Naive thymus-derived CD4-positive, alpha-beta T cell (primary cell): Measurements from ENCODE around the gene TM4SF1. TPM values are rescaled to one million over a fixed set of nuclear protein-coding genes. Genes with fewer than 3 reads are reported as not detected.

ENCODE experiments used
- ATAC-seq: fragments of 150-1000 bp; cut with Tn5 transposase; 2 replicates; pipeline ENCODE4 v1.10.0; 2021; ENCODE audit warnings: mild to moderate bottlenecking, moderate library complexity
- CTCF ChIA-PET: fragments of 350-600 bp; sonication (Branson Sonifier 250); formaldehyde crosslinking; loops from one replicate; lab custom pipeline; 2021; ENCODE audit warnings: antibody characterized with exemption; lab: Charles Lee
- POLR2A ChIA-PET: fragments of 350-600 bp; sonication (Branson Sonifier 250); formaldehyde crosslinking; loops from one replicate; lab custom pipeline; 2021; ENCODE audit warnings: antibody characterized with exemption, inconsistent platforms; lab: Charles Lee
- DNase-seq, 9 donors: peaks; one replicate each; pipeline versions ENCODE4 v3.0.0 to v3.0.0-alpha.2; 2020 to 2022; ENCODE audit warnings: mixed read lengths in 1 of 9
- H3K27ac ChIP-seq: one replicate; pipeline ENCODE4 v1.7.0; 2013; ENCODE audit warnings: mild to moderate bottlenecking, low read depth, low read length, moderate library complexity
- H3K27me3 ChIP-seq, 2 donors: one replicate each; pipeline ENCODE4 v1.7.0; 2013; ENCODE audit warnings: low read length in 2 of 2, mild to moderate bottlenecking in 2 of 2, moderate library complexity in 2 of 2; ENCODE audit not compliant: control insufficient read depth in 2 of 2, insufficient read depth in 2 of 2
- H3K36me3 ChIP-seq, 3 experiments: 1 replicate in 2 of 3; 2 replicates in 1 of 3; pipeline ENCODE4 v1.7.0; 2013; ENCODE audit warnings: low read length in 3 of 3, mild to moderate bottlenecking in 3 of 3, moderate library complexity in 1 of 3; ENCODE audit not compliant: insufficient read depth in 3 of 3, control insufficient read depth in 2 of 3
- H3K4me1 ChIP-seq, 2 donors: one replicate each; pipeline ENCODE4 v1.7.0; 2013; ENCODE audit warnings: low read length in 2 of 2, mild to moderate bottlenecking in 2 of 2, moderate library complexity in 1 of 2; ENCODE audit not compliant: control insufficient read depth in 2 of 2, insufficient read depth in 2 of 2
- H3K4me3 ChIP-seq: 2 replicates; pipeline ENCODE4 v1.7.0; 2013; ENCODE audit warnings: mild to moderate bottlenecking, low read length
- H3K9me3 ChIP-seq, 3 experiments: 1 replicate in 2 of 3; 2 replicates in 1 of 3; pipeline ENCODE4 v1.7.0; 2013; ENCODE audit warnings: low read length in 3 of 3; ENCODE audit not compliant: control insufficient read depth in 2 of 3
- H3K27ac Mint-ChIP-seq, 9 donors: one replicate each; pipeline ENCODE4 v1.8.0; 2020 to 2022; ENCODE audit warnings: mixed read lengths in 9 of 9, mild to moderate bottlenecking in 8 of 9, moderate library complexity in 5 of 9, inconsistent platforms in 2 of 9
- H3K27me3 Mint-ChIP-seq, 5 donors: one replicate each; pipeline ENCODE4 v1.8.0; 2021 to 2022; ENCODE audit warnings: mixed read lengths in 5 of 5, mild to moderate bottlenecking in 1 of 5
- H3K36me3 Mint-ChIP-seq, 5 donors: one replicate each; pipeline ENCODE4 v1.8.0; 2020 to 2022; ENCODE audit warnings: mixed read lengths in 5 of 5, mild to moderate bottlenecking in 3 of 5, inconsistent platforms in 1 of 5
- H3K4me1 Mint-ChIP-seq, 7 donors: one replicate each; pipeline ENCODE4 v1.8.0; 2020 to 2022; ENCODE audit warnings: mixed read lengths in 7 of 7, mild to moderate bottlenecking in 3 of 7, inconsistent platforms in 1 of 7
- H3K4me3 Mint-ChIP-seq, 10 donors: one replicate each; pipeline ENCODE4 v1.8.0; 2020 to 2022; ENCODE audit warnings: mild to moderate bottlenecking in 10 of 10, mixed read lengths in 10 of 10, moderate library complexity in 6 of 10, inconsistent platforms in 2 of 10
- H3K9me3 Mint-ChIP-seq, 11 donors: one replicate each; pipeline ENCODE4 v1.8.0; 2020 to 2022; ENCODE audit warnings: mixed read lengths in 11 of 11, mild to moderate bottlenecking in 4 of 11, inconsistent platforms in 1 of 11, moderate library complexity in 1 of 11
- intact Hi-C, 2 donors: fragments of 100-400 bp; cut with micrococcal nuclease; formaldehyde crosslinking; loops; one replicate each; pipeline ENCODE4 v1.15.1; 2023
- polyA plus RNA-seq, 2 donors: library from polyadenylated mRNA; unstranded; fragments of 300-500 nt; fragmentation: Illumina TruSeq; gene quantifications; one replicate each; pipeline ENCODE4 v1.2.3, GENCODE V29; 2021
- total RNA-seq, 6 experiments: library from RNA in 5 of 6; stranded (reverse) in 5 of 6; gene quantifications; 1 replicate in 5 of 6; 2 replicates in 1 of 6; pipeline ENCODE4 v1.2.3 and lab custom pipeline; 2021 to 2026

Gene TM4SF1
- total and polyA plus RNA-seq, 7 experiments from 2014 or later = not detected

DNA sequence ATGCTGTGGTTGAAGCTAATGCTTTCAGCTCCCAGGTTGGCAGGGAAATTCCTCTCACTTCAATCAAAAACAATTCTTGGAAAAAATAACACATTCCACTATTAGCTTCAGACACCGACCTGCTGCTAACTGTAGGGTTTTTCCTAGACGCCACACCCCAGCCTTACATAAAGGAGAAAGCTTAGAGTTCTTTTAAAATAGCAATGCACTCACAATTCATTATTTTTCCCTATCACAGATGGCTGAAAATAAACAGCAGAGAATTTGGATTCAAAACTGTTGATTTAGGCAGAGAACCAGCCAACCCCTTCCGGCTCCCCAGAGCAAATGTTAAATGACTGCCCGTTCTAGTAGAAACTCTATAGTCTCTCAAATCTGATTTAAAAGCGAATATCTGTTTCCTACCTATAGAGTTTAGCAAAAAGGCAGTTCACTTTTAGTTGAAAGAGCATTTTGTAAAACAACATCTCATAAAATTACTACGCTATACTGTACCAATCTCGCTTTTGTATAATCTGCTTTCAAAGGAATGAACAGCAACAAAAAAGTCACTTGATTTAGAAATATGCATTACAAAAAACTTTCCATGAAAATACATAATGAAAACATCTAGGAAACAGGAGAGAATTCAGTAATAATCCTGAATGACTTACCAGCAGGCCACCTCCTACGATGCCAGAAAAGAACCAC is 586 bp downstream of the TM4SF1 start:
- H3K4me1 Mint-ChIP-seq = peaks cover 0 to 2% (median 0%) of the 10 kb centered on the region in 7 donors

DNA sequence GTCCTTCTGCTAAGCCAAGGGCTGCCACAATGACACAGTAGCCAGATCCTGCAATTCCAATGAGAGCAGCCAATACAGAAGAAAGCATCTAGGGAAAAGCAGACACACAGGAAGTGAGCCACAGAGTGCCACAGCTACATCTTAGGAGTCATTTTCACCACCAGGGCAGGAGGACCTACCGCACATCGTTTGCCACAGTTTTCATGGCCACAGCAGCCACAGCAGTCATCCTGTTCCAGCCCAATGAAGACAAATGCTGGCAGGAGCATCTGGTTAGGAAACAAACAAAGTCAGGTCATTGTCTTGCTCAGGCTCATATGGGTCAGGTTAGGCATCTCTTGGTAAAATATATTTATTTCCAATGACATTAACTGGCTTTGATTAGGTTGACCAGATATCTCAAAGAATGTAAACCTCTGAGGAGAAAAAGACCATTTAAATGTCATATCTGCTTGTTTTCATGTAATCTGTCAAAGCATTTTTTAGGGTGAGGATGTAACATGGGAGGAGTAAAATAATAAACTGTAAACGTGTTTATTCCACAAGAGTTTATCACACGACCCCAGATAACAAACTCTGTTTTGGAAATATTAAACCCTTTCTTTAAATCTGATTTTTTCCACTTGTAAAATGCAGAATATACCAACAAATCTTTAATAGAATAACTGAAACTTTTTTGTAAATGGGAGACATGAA is 1.8 kb downstream of the TM4SF1 start:
- Histone ChIP-seq H3K27me3 (no peaks in the 10 kb centered on the region), H3K4me3 (no peak overlapping the region), H3K4me1 (no peaks in the 10 kb centered on the region), H3K27ac (no peak overlapping the region), H3K36me3 (no peaks in the 10 kb centered on the region), H3K9me3 (no peaks in the 10 kb centered on the region)
- Mint-ChIP-seq H3K4me1 (peaks cover 0 to 2% (median 0%) of the 10 kb centered on the region in 7 donors), H3K27me3 (peaks cover 14 to 28% (median 18%) of the 10 kb centered on the region in 5 donors), H3K9me3 (peaks cover 0 to 13% (median 0%) of the 10 kb centered on the region in 11 donors), H3K4me3 (no peak overlapping the region), H3K36me3 (no peaks in the 10 kb centered on the region), H3K27ac (no peak overlapping the region)
- CTCF ChIA-PET = no interaction called here
- POLR2A ChIA-PET = no interaction called here
- ATAC-seq (no peak), DNase-seq (no peak)
- intact Hi-C loops = no loop called here

More for the DNA sequence above, 586 bp downstream of the TM4SF1 start:
- H3K9me3 ChIP-seq = no peaks in the 10 kb centered on the region
- peaks cover 0 to 21% (median 3%) of the 10 kb centered on the region in 11 donors for H3K9me3 Mint-ChIP-seq
- no peak for ATAC-seq
- peaks cover 0 to 7% (median 0%) of the 10 kb centered on the region in 5 donors for H3K36me3 Mint-ChIP-seq
- H3K4me3 ChIP-seq = no peak overlapping the region
- no peak overlapping the region for H3K27ac ChIP-seq
- H3K27me3 Mint-ChIP-seq = peaks cover 11 to 24% (median 14%) of the 10 kb centered on the region in 5 donors
- H3K4me1 ChIP-seq = no peaks in the 10 kb centered on the region
- POLR2A ChIA-PET = no interaction called here
- CTCF ChIA-PET = interaction anchor here (1.0 kb wide), 1 partner anchor 22 kb away, joined by 3 read pairs; no protein-coding TSS in a partner anchor
- H3K27ac Mint-ChIP-seq = peak overlapping the region in 1 of 9 donors; percentile 59
- no peaks in the 10 kb centered on the region for H3K36me3 ChIP-seq
- no peaks in the 10 kb centered on the region for H3K27me3 ChIP-seq
- peak overlapping the region in 1 of 10 donors; percentile 47 for H3K4me3 Mint-ChIP-seq
- no peak for DNase-seq
- intact Hi-C loops = no loop called here

DNA sequence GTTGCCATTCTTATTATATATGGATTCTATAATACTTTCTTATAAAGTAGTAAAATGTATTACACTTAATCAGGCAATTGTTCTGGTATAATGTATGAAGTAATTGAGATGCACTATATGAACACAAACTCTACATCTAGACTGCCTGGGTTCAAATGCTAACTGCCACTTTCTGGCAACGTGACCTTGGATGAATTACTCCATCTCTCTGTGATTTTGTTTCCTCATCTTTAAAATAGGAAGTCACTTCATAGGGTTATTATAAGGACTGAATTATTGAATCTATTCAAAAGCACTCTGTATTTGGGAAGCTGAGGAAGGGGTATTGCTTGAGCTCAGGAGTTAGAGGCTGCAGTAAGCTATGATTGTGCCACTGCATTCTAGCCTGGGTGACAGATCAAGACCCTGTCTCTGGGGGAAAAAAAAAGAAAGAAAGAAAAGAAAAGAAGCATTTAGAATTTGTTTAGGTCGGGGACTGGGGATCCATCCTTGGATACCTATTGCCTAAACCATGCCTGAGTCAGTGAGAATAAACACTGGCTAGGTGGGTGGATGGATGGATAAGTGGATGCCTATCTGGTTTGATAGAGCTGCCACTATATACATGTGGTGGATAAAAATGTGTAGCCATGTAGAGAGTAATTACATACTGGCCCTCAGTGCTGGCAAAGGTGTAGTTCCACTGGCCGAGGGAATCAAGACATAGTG is 2.5 kb downstream of the TM4SF1 start:
- no peak overlapping the region for H3K4me3 ChIP-seq
- DNase-seq = no peak
- peaks cover 0 to 13% (median 0%) of the 10 kb centered on the region in 11 donors for H3K9me3 Mint-ChIP-seq
- no peak overlapping the region for H3K4me3 Mint-ChIP-seq
- no peak overlapping the region for H3K27ac ChIP-seq
- ChIA-PET POLR2A (no interaction called here), CTCF (no interaction called here)
- H3K27ac Mint-ChIP-seq = no peak overlapping the region
- H3K9me3 ChIP-seq = no peaks in the 10 kb centered on the region
- intact Hi-C loops = no loop called here
- H3K4me1 ChIP-seq = no peaks in the 10 kb centered on the region
- peaks cover 0 to 2% (median 0%) of the 10 kb centered on the region in 7 donors for H3K4me1 Mint-ChIP-seq
- no peaks in the 10 kb centered on the region for H3K36me3 Mint-ChIP-seq
- no peak for ATAC-seq
- H3K36me3 ChIP-seq = no peaks in the 10 kb centered on the region
- H3K27me3 Mint-ChIP-seq = peaks cover 14 to 28% (median 19%) of the 10 kb centered on the region in 5 donors
- H3K27me3 ChIP-seq = no peaks in the 10 kb centered on the region

DNA sequence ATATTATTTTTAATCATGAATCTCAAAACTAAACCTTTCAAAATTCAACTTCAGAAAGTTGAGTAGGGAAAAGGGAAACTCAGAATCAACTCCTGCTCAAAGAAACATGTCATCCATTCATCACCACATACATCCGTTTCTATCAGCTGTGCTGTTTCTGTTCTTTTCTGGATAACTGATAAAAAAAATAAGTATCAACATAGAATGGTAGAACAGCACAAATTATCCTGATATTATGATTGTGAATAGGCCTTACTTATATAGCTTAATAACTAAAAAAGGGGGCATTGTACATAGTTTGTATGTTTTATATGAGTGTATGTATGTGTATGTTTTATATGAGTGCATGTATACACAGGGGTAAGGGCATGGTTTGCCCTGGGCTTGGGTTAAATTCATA is 3.1 kb downstream of the TM4SF1 start:
- Mint-ChIP-seq H3K36me3 (no peaks in the 10 kb centered on the region), H3K27me3 (peaks cover 14 to 29% (median 19%) of the 10 kb centered on the region in 5 donors), H3K27ac (no peak overlapping the region), H3K4me3 (no peak overlapping the region), H3K4me1 (peaks cover 0 to 2% (median 0%) of the 10 kb centered on the region in 7 donors), H3K9me3 (peaks cover 0 to 10% (median 0%) of the 10 kb centered on the region in 11 donors)
- H3K4me1 ChIP-seq = no peaks in the 10 kb centered on the region
- no peaks in the 10 kb centered on the region for H3K36me3 ChIP-seq
- intact Hi-C loops = no loop called here
- no peak overlapping the region for H3K27ac ChIP-seq
- ChIA-PET POLR2A (no interaction called here), CTCF (no interaction called here)
- DNase-seq (no peak), ATAC-seq (no peak)
- no peaks in the 10 kb centered on the region for H3K9me3 ChIP-seq
- no peaks in the 10 kb centered on the region for H3K27me3 ChIP-seq
- no peak overlapping the region for H3K4me3 ChIP-seq

DNA sequence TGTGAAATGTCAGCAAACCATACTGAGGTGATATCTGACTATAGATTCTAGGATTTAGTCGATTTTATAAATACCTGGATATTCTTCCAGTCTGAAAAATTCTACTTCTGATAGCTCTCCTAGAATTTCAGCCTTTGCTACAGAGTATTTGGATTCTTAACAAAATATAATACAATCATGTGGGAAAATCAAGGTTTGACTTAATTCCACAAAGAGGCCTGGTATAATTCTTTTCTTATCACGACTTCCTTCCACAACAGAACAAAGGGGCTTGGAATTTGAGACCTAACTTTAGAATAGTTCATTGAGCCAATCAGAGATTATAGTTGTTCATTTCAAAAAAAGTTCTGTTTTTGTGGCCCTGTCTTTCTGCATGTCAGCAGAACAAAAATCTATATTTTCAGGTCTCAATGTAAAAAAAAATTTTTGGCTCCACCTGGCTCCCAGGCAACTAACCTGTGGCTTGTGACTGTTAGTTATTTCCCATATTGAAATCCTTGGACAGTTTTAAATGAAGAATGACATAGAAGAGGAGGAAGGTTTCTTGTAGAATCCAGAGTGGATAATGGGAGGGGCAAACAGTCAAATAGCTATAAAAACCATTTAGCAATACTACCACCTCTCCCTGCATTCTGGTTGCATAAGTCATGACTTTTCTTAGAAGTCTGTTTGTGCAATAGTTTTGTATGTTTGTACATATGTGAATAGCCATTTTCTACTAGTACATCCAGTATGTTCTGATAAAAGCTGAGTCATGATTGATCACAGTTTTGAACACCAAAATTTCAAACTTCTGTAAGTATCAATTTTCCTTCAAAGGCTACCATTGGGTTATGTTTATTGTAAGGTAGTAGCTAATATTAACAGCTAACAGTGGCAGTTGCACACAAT is 4.0 kb downstream of the TM4SF1 start:
- CTCF ChIA-PET = no interaction called here

DNA sequence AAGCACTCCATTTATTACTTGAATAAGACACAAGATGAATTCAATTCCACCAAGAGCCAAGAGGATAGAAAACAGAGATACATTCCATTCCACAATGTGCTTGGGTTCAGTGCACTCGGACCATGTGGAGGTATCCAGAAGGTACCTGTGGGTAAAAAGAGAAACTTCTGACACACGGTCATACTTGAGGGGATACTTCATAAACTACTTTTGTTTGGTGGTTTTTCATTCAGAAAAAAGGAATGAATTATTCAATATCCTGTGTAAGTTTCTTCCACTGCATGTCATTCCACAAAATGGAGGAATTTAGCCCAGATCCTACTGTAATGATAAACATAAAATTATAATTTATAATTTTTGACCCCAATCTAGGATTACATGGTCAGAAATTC is 5.7 kb downstream of the TM4SF1 start:
- Mint-ChIP-seq H3K4me1 (peaks cover 0 to 2% (median 0%) of the 10 kb centered on the region in 7 donors), H3K27ac (no peak overlapping the region), H3K36me3 (no peaks in the 10 kb centered on the region), H3K4me3 (no peak overlapping the region), H3K27me3 (peaks cover 7 to 26% (median 17%) of the 10 kb centered on the region in 5 donors), H3K9me3 (no peaks in the 10 kb centered on the region)
- ATAC-seq = no peak
- POLR2A ChIA-PET = no interaction called here
- H3K27me3 ChIP-seq = no peaks in the 10 kb centered on the region
- DNase-seq = no peak
- H3K36me3 ChIP-seq = no peaks in the 10 kb centered on the region
- no peak overlapping the region for H3K27ac ChIP-seq
- intact Hi-C loops = no loop called here
- H3K4me3 ChIP-seq = no peak overlapping the region
- CTCF ChIA-PET = no interaction called here
- H3K9me3 ChIP-seq = no peaks in the 10 kb centered on the region
- no peaks in the 10 kb centered on the region for H3K4me1 ChIP-seq

More for the DNA sequence above, 4.0 kb downstream of the TM4SF1 start:
- Mint-ChIP-seq H3K27me3 (peaks cover 14 to 29% (median 23%) of the 10 kb centered on the region in 5 donors), H3K27ac (no peak overlapping the region), H3K9me3 (peaks cover 0 to under 1% (median 0%) of the 10 kb centered on the region in 11 donors), H3K36me3 (no peaks in the 10 kb centered on the region), H3K4me3 (no peak overlapping the region), H3K4me1 (peaks cover 0 to 2% (median 0%) of the 10 kb centered on the region in 7 donors)
- intact Hi-C loops = no loop called here
- H3K36me3 ChIP-seq = no peaks in the 10 kb centered on the region
- POLR2A ChIA-PET = no interaction called here
- no peaks in the 10 kb centered on the region for H3K4me1 ChIP-seq
- no peaks in the 10 kb centered on the region for H3K9me3 ChIP-seq
- no peak overlapping the region for H3K27ac ChIP-seq
- H3K27me3 ChIP-seq = no peaks in the 10 kb centered on the region
- DNase-seq (no peak), ATAC-seq (no peak)
- H3K4me3 ChIP-seq = no peak overlapping the region
